RWPE2 (cell line): ENCODE data around the gene ITGAV.

Experiments used
- ATAC-seq: fragments of 200-7000 bp; cut with Tn5 transposase; 3 replicates; pipeline ENCODE4 v1.9.1; 2021; ENCODE audit warnings: low read depth
- DNase-seq: peaks from one replicate; pipeline ENCODE4 v3.0.0-alpha.2; 2020; ENCODE audit warnings: low spot score
- H3K27ac ChIP-seq: fragments of 450-650 bp; 2 replicates; pipeline ENCODE4 v1.5.1; 2017; ENCODE audit warnings: mild to moderate bottlenecking; ENCODE audit not compliant: poor library complexity, severe bottlenecking
- H3K27me3 ChIP-seq: fragments of 250-450 bp; sonication (Bioruptor Pico); 2 replicates; pipeline ENCODE4 v1.5.1; 2021; ENCODE audit warnings: mild to moderate bottlenecking, moderate library complexity; ENCODE audit not compliant: insufficient read depth, poor library complexity, severe bottlenecking
- H3K36me3 ChIP-seq: fragments of 250-450 bp; sonication (Bioruptor Pico); 2 replicates; pipeline ENCODE4 v1.5.1; 2020; ENCODE audit warnings: low read depth, mild to moderate bottlenecking, moderate library complexity
- H3K4me1 ChIP-seq: fragments of 250-450 bp; sonication (Bioruptor Pico); 2 replicates; pipeline ENCODE4 v1.5.1; 2021; ENCODE audit warnings: mild to moderate bottlenecking, moderate library complexity; ENCODE audit not compliant: insufficient read depth, poor library complexity, severe bottlenecking
- H3K4me3 ChIP-seq: fragments of 250-450 bp; sonication (Bioruptor Pico); 2 replicates; pipeline ENCODE4 v1.5.1; 2021; ENCODE audit warnings: mild to moderate bottlenecking, moderate library complexity; ENCODE audit not compliant: severe bottlenecking
- H3K9me3 ChIP-seq: fragments of 250-450 bp; sonication (Bioruptor Pico); 2 replicates; pipeline ENCODE4 v1.5.1; 2021; ENCODE audit warnings: mild to moderate bottlenecking, moderate library complexity; ENCODE audit not compliant: severe bottlenecking
- TF ChIP-seq, protein P1 (sequence below): fragments of 450-650 bp; IDR thresholded peaks from one replicate; pipeline ENCODE4 v1.5.1; 2017; ENCODE audit warnings: mild to moderate bottlenecking, moderate library complexity; ENCODE audit not compliant: poor library complexity, severe bottlenecking

The ITGAV gene

DNA sequence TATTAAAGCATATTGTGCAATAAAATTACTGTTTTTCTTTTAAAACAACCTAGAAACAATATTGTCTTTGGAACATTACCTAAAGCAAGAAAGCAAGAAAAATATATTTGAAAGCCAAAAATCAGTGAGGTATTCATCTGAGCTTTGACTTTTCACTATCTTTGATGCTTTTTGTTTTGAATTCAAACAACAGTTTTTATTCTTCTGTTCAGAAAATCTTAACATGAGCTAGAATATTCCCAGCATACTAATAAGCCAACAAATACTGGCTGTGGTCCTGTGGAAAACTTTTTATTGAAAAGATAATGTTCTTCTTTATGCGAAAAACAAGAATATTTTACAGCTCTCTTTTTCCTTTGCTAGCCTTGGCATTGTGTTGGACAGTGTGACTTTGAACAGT, 123.8 kb downstream of the ITGAV start:
- Histone ChIP-seq H3K27me3 (no peaks in the 10 kb centered on the region), H3K9me3 (no peaks in the 10 kb centered on the region), H3K4me1 (no peaks in the 10 kb centered on the region), H3K4me3 (no peak overlapping the region), H3K27ac (no peak overlapping the region), H3K36me3 (no peaks in the 10 kb centered on the region)
- ATAC-seq (no peak), DNase-seq (no peak)
- TF ChIP-seq, protein P1, sequence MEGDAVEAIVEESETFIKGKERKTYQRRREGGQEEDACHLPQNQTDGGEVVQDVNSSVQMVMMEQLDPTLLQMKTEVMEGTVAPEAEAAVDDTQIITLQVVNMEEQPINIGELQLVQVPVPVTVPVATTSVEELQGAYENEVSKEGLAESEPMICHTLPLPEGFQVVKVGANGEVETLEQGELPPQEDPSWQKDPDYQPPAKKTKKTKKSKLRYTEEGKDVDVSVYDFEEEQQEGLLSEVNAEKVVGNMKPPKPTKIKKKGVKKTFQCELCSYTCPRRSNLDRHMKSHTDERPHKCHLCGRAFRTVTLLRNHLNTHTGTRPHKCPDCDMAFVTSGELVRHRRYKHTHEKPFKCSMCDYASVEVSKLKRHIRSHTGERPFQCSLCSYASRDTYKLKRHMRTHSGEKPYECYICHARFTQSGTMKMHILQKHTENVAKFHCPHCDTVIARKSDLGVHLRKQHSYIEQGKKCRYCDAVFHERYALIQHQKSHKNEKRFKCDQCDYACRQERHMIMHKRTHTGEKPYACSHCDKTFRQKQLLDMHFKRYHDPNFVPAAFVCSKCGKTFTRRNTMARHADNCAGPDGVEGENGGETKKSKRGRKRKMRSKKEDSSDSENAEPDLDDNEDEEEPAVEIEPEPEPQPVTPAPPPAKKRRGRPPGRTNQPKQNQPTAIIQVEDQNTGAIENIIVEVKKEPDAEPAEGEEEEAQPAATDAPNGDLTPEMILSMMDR = no peak

DNA sequence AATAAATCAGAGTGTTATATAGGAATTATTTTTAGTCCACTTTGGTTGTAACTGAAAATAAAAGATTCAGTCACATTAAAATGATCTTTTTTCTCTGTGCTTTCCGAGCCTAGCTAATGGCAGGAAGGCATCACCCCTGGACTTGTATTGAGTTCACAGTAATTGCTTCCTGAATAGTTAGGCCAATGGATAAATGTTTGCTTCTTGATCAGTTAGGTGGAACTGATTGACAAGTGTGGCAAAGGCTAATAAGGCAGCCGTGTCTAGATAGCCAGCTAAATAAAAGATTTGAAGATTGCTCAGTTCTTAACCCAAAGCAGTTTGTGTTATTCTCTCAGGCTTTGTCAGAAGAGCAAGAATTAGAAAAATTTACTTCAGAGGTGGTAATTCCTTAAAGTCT, 124.8 kb downstream of the ITGAV start:
- no peaks in the 10 kb centered on the region for H3K36me3 ChIP-seq
- no peak overlapping the region for H3K4me3 ChIP-seq
- DNase-seq = no peak
- no peak overlapping the region for H3K27ac ChIP-seq
- TF ChIP-seq, protein P1 = no peak
- no peak for ATAC-seq
- H3K4me1 ChIP-seq = no peaks in the 10 kb centered on the region
- no peaks in the 10 kb centered on the region for H3K27me3 ChIP-seq
- no peaks in the 10 kb centered on the region for H3K9me3 ChIP-seq

DNA sequence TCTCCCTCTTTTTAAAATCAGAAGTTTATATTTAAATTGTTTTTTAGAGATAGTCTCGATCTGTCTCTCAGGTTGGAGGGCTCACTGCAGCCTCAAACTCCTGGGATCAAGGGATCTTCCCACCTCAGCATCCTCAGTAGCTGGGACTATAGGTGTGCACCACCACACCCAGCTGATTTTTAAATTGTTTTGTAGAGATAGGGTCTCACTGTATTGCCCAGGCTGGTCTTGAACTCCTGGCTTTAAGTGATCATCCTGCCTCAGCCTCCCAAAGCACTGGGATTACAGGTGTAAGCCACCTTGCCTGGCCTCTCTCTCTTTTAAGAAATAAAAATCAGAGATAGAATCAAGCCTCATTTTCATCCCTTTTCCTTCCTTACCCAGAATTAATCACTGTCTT, 126.1 kb downstream of the ITGAV start:
- H3K4me1 ChIP-seq = no peaks in the 10 kb centered on the region
- ATAC-seq (no peak), DNase-seq (no peak)
- TF ChIP-seq, protein P1 = no peak
- H3K27me3 ChIP-seq = no peaks in the 10 kb centered on the region
- no peaks in the 10 kb centered on the region for H3K9me3 ChIP-seq
- no peak overlapping the region for H3K4me3 ChIP-seq
- no peaks in the 10 kb centered on the region for H3K36me3 ChIP-seq
- no peak overlapping the region for H3K27ac ChIP-seq

DNA sequence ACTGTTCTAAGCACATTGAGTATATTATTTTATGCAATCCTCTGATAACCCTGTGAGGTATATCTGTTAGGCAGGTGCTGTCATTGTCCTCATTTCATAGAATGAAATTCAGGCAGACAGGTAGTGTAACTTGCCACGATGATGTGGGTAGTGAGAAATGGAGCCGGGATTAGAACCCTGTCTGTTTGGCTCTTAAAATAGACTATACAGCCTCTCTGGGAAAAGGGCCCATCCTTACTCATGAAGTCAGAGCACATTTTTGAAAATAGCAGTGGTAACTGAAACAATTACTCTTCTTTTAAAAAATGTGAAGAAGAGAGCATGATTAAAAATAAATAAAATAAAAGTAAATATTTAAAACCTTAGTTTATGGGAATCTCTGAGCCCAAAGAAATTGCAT, 127.0 kb downstream of the ITGAV start:
- Histone ChIP-seq H3K27me3 (no peaks in the 10 kb centered on the region), H3K27ac (no peak overlapping the region), H3K9me3 (no peaks in the 10 kb centered on the region), H3K4me3 (no peak overlapping the region), H3K4me1 (no peaks in the 10 kb centered on the region), H3K36me3 (no peaks in the 10 kb centered on the region)
- ATAC-seq (no peak), DNase-seq (no peak)
- TF ChIP-seq, protein P1 = no peak

DNA sequence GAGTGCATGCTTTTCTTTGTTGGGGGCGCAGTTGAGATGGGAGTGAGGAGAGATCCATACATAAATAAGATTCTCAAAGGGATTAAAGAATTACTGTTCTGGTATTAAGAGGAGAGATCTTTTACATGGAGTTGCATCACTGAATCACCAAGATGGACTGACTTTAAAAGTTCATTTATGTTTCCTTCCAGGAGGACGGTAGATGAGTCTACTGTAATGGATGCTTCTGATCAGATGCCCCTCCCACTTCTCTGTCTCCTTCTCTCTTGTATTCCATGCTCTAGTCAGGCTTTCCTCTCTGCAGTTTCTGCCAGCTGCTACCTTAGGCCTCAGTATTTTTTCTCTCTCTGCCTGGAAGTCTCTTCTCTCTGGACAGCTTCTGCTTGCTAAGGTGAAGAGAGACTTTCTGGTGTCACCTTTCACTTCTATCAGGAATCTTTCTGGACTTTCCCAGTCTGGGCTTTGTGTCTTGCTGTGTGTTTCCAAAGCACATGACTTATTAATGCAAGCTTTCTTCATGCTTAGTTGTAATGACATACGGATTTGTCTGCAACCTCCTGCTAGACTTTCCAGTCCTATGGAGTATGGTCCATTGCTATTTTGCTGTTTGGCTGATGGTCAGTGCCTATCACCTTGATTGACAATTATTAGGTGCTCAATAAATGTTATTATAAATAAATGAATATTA, 127.6 kb downstream of the ITGAV start:
- Histone ChIP-seq H3K4me3 (no peak overlapping the region), H3K27me3 (no peaks in the 10 kb centered on the region), H3K36me3 (no peaks in the 10 kb centered on the region), H3K4me1 (no peaks in the 10 kb centered on the region), H3K27ac (no peak overlapping the region), H3K9me3 (no peaks in the 10 kb centered on the region)
- TF ChIP-seq, protein P1 = no peak
- ATAC-seq (no peak), DNase-seq (no peak)
